ENCODE results near the gene FUBP1. TPM values are rescaled to one million over a fixed set of nuclear protein-coding genes. Genes with fewer than 3 reads are reported as not detected.

FUBP1 gene
- total RNA-seq, 1 experiment from 2014 or later = 271 TPM

- Histone ChIP-seq H4K20me1 (ENCODE audit: control insufficient read depth, insufficient read depth, insufficient read length) (no peaks in the 10 kb centered on the region), H3K27ac (ENCODE audit: insufficient read length, low read depth, low read length) (no peak overlapping the region), H3K14ac (ENCODE audit: insufficient read depth, low read length) (no peak overlapping the region), H3K56ac (ENCODE audit: insufficient read length, low read depth, low read length) (no peak overlapping the region), H4K5ac (ENCODE audit: insufficient read length, low read depth, low read length) (no peak overlapping the region), H3K18ac (ENCODE audit: insufficient read length, low read depth, low read length) (no peak overlapping the region), H3K4me1 (ENCODE audit: insufficient read depth, low read length) (no peaks in the 10 kb centered on the region), H2BK15ac (ENCODE audit: low read depth, low read length) (no peak overlapping the region), H3K4ac (ENCODE audit: low read depth, low read length) (no peak overlapping the region), H2BK120ac (ENCODE audit: low read depth, low read length, poor library complexity, severe bottlenecking) (no peak overlapping the region), H2BK12ac (ENCODE audit: insufficient read length, low read depth, low read length) (no peak overlapping the region), H4K8ac (replicated peaks; ENCODE audit: insufficient read length, low read depth, low read length) (no peak overlapping the region), H3K27me3 (ENCODE audit: insufficient read depth, low read length) (no peaks in the 10 kb centered on the region), H3K23me2 (ENCODE audit: insufficient read length, low read depth, low read length, poor library complexity, severe bottlenecking) (no peaks in the 10 kb centered on the region), H3K79me1 (ENCODE audit: insufficient read depth, low read depth, low read length, poor library complexity, severe bottlenecking) (peaks cover 1% of the 10 kb centered on the region), H2BK5ac (ENCODE audit: insufficient read length, low read length) (no peak overlapping the region), H2AFZ (ENCODE audit: low read length) (no peak overlapping the region), H3K9ac (ENCODE audit: extremely low read depth, insufficient read length, low read length) (no peak overlapping the region), H4K91ac (ENCODE audit: insufficient read length, low read depth, low read length) (no peak overlapping the region), H3T11ph (ENCODE audit: low read length) (no peak overlapping the region), H2AK5ac (ENCODE audit: insufficient read length, low read length) (no peak overlapping the region), H3K23ac (ENCODE audit: insufficient read length, low read depth, low read length) (no peak overlapping the region), H3K9me3 (ENCODE audit: control insufficient read depth, low read depth, low read length) (no peaks in the 10 kb centered on the region), H3K79me2 (ENCODE audit: insufficient read depth, low read length) (peaks cover 9% of the 10 kb centered on the region; the same call in 1 of the 2 replicates), H3K4me2 (ENCODE audit: insufficient read depth, insufficient read length, low read length) (no peak overlapping the region), H2BK20ac (ENCODE audit: low read depth, low read length, poor library complexity, severe bottlenecking) (no peak overlapping the region)
- Mint-ChIP-seq H3K4me3 (no peak overlapping the region), H3K9me3 (no peaks in the 10 kb centered on the region), H3K27ac (no peak overlapping the region), H3K4me1 (peaks cover 31 to 38% of the 10 kb centered on the region in 2 experiments), H3K27me3 (ENCODE audit: low read depth) (no peaks in the 10 kb centered on the region), H3K36me3 (ENCODE audit: insufficient read depth in 1 of 3, low read depth in 3 of 3) (peaks cover under 1 to 14% (median 9%) of the 10 kb centered on the region in 3 experiments; a peak in 5 of 7 replicates)
- no CpG with 5 or more reads among the region's 2 CpGs for WGBS (ENCODE audit: extremely low coverage, insufficient read length, low lambda C conversion rate)
- TF ChIP-seq CTCF (conservative IDR thresholded peaks at IDR 0.05) = no peak
- no peak for DNase-seq
These were observed 9.0 kb upstream of the FUBP1 start for GRCh38 chr1:77987919-77988318.

Measured in H9 (cell line).